Parathyroid adenoma (tissue), 2 donors: ENCODE data around the gene FRMD1.

ENCODE experiments used
- H2AFZ ChIP-seq: fragments of 300-600 bp; sonication (generic); one replicate; pipeline ENCODE4 v1.7.0; 2017; ENCODE audit warnings: antibody characterized with exemption, mild to moderate bottlenecking
- H3K27ac ChIP-seq: fragments of 300-600 bp; sonication (generic); one replicate; pipeline ENCODE4 v1.7.0; 2017
- H3K27me3 ChIP-seq: fragments of 300-600 bp; sonication (generic); one replicate; pipeline ENCODE4 v1.7.0; 2017; ENCODE audit warnings: low read length; ENCODE audit not compliant: control insufficient read depth, insufficient read depth
- H3K36me3 ChIP-seq: fragments of 300-600 bp; sonication (generic); one replicate; pipeline ENCODE4 v1.7.0; 2017; ENCODE audit warnings: low read length; ENCODE audit not compliant: control insufficient read depth, insufficient read depth
- H3K4me1 ChIP-seq: fragments of 300-600 bp; sonication (generic); one replicate; pipeline ENCODE4 v1.7.0; 2017; ENCODE audit warnings: control low read depth
- H3K4me2 ChIP-seq: fragments of 300-600 bp; sonication (generic); one replicate; pipeline ENCODE4 v1.7.0; 2017; ENCODE audit warnings: low read length
- H3K4me3 ChIP-seq: fragments of 300-600 bp; sonication (generic); one replicate; pipeline ENCODE4 v1.7.0; 2017; ENCODE audit warnings: low read depth, low read length
- H3K79me2 ChIP-seq: fragments of 300-600 bp; sonication (generic); one replicate; pipeline ENCODE4 v1.7.0; 2017; ENCODE audit warnings: control low read depth
- H3K9ac ChIP-seq: fragments of 300-600 bp; sonication (generic); one replicate; pipeline ENCODE4 v1.7.0; 2017; ENCODE audit warnings: mild to moderate bottlenecking
- H3K9me3 ChIP-seq: fragments of 300-600 bp; sonication (generic); one replicate; pipeline ENCODE4 v1.7.0; 2017; ENCODE audit warnings: low read length; ENCODE audit not compliant: control insufficient read depth
- CTCF ChIP-seq: fragments of 300-600 bp; sonication (generic); IDR thresholded peaks from one replicate; pipeline ENCODE4 v1.7.0; 2017; ENCODE audit warnings: antibody characterized with exemption, mild to moderate bottlenecking
- donor health status: primary hyperparathyroidism.

Gene FRMD1

GRCh38 chr6:168050881-168051586, 28.0 kb downstream of the FRMD1 start:
- Histone ChIP-seq H3K36me3 (no peaks in the 10 kb centered on the region), H3K9ac (no peak overlapping the region), H3K27me3 (no peaks in the 10 kb centered on the region), H3K27ac (no peak overlapping the region), H3K4me3 (no peak overlapping the region), H3K79me2 (no peaks in the 10 kb centered on the region), H3K4me1 (no peaks in the 10 kb centered on the region), H2AFZ (no peak overlapping the region), H3K9me3 (no peaks in the 10 kb centered on the region), H3K4me2 (no peak overlapping the region)
- no peak for TF ChIP-seq CTCF

- H2AFZ ChIP-seq: no peak overlapping the region
- no peaks in the 10 kb centered on the region for H3K79me2 ChIP-seq
- no peaks in the 10 kb centered on the region for H3K36me3 ChIP-seq
- no peak overlapping the region for H3K4me2 ChIP-seq
- TF ChIP-seq CTCF: no peak
- no peaks in the 10 kb centered on the region for H3K27me3 ChIP-seq
- no peaks in the 10 kb centered on the region for H3K4me1 ChIP-seq
- no peaks in the 10 kb centered on the region for H3K9me3 ChIP-seq
- H3K4me3 ChIP-seq: no peak overlapping the region
- H3K27ac ChIP-seq: no peak overlapping the region
- H3K9ac ChIP-seq: no peak overlapping the region
Observed at GRCh38 chr6:168050225-168050880, 28.7 kb downstream of the FRMD1 start.

GRCh38 chr6:168049706-168050224, 29.2 kb downstream of the FRMD1 start:
- Histone ChIP-seq H3K4me3 (no peak overlapping the region), H2AFZ (no peak overlapping the region), H3K9ac (no peak overlapping the region), H3K4me2 (no peak overlapping the region), H3K79me2 (no peaks in the 10 kb centered on the region), H3K27me3 (no peaks in the 10 kb centered on the region), H3K27ac (no peak overlapping the region), H3K36me3 (no peaks in the 10 kb centered on the region), H3K4me1 (no peaks in the 10 kb centered on the region), H3K9me3 (no peaks in the 10 kb centered on the region)
- TF ChIP-seq CTCF: no peak

- Histone ChIP-seq H3K9me3 (no peaks in the 10 kb centered on the region), H3K4me3 (no peak overlapping the region), H3K27ac (no peak overlapping the region), H3K79me2 (no peaks in the 10 kb centered on the region), H3K4me1 (no peaks in the 10 kb centered on the region), H3K4me2 (no peak overlapping the region), H3K36me3 (no peaks in the 10 kb centered on the region), H3K27me3 (no peaks in the 10 kb centered on the region), H2AFZ (no peak overlapping the region), H3K9ac (no peak overlapping the region)
- TF ChIP-seq CTCF: no peak
Observed at GRCh38 chr6:168049277-168049676, 29.7 kb downstream of the FRMD1 start.

- H3K27ac ChIP-seq: no peak overlapping the region
- no peak overlapping the region for H3K4me2 ChIP-seq
- no peak overlapping the region for H3K9ac ChIP-seq
- H3K4me3 ChIP-seq: no peak overlapping the region
- TF ChIP-seq CTCF: no peak
- no peaks in the 10 kb centered on the region for H3K79me2 ChIP-seq
- H3K36me3 ChIP-seq: no peaks in the 10 kb centered on the region
- H3K9me3 ChIP-seq: no peaks in the 10 kb centered on the region
- H3K4me1 ChIP-seq: no peaks in the 10 kb centered on the region
- H3K27me3 ChIP-seq: no peaks in the 10 kb centered on the region
- H2AFZ ChIP-seq: no peak overlapping the region
Observed at GRCh38 chr6:168048724-168049025, 30.3 kb downstream of the FRMD1 start.
